ENCODE data around the gene HPSE2. TPM values are rescaled to one million over a fixed set of nuclear protein-coding genes. Genes with fewer than 3 reads are reported as not detected.

The HPSE2 gene
- total and polyA plus RNA-seq, 2 of the 8 experiments (the other 6 are each of a cell fraction or from before 2014, with no cell fraction given): 0.41 to 0.58 TPM

DNA sequence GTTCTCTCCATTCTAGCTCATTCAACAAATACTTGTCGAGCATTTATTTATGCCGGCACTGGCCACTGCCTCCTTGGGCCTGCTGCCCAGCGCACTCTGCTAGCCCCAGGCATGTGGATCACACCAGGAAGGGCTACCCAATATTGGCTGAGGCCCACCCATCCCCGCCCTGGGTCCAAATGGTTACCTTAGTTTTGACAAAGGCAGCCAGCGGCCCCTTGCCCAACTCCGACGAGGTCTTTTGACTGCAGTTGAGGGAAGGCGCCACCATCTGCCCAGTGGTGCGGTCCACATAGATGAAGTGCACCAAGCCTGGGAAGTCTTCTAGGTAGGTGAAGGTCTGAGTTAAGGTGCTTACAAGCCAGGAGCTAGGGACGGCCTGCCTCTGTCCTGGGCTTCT is 813.5 kb downstream of the HPSE2 start:
- Histone ChIP-seq H3K27me3 (replicated peaks in 1 of 4; ENCODE audit: control insufficient read depth in 3 of 4, extremely low read depth in 1 of 4, insufficient read depth in 3 of 4, low read length in 3 of 4) (no peaks in the 10 kb centered on the region), H3K4ac (replicated peaks; ENCODE audit: insufficient read length, low read depth, low read length) (no peak overlapping the region), H3K9me3 (ENCODE audit: insufficient read depth in 2 of 2, low read depth in 1 of 2, low read length in 1 of 2) (no peaks in the 10 kb centered on the region), H3K18ac (ENCODE audit: extremely low read depth, low read length) (no peak overlapping the region), H3K4me1 (replicated peaks in 1 of 4; ENCODE audit: control insufficient read depth in 3 of 4, insufficient read depth in 4 of 4, low read length in 3 of 4) (no peaks in the 10 kb centered on the region), H2BK15ac (ENCODE audit: low read length) (no peak overlapping the region), H3K56ac (replicated peaks; ENCODE audit: insufficient read length, low read depth, low read length) (no peak overlapping the region), H3K4me3 (ENCODE audit: extremely low read depth in 1 of 4, insufficient read depth in 2 of 4, low read depth in 3 of 4, low read length in 4 of 4) (no peak overlapping the region), H3K23me2 (ENCODE audit: low read depth, low read length) (no peaks in the 10 kb centered on the region), H3K79me2 (ENCODE audit: control insufficient read depth in 1 of 2, insufficient read depth in 2 of 2, low read length in 2 of 2) (no peaks in the 10 kb centered on the region), H4K91ac (replicated peaks; ENCODE audit: insufficient read length, low read length) (no peak overlapping the region), H3K27ac (ENCODE audit: low read depth, low read length) (no peak overlapping the region; the same call in 1 of the 2 replicates), H2AFZ (ENCODE audit: low read length) (no peak overlapping the region), H3K9ac (replicated peaks in 1 of 4; ENCODE audit: extremely low read depth in 1 of 4, low read depth in 3 of 4, low read length in 3 of 4) (no peak overlapping the region), H2AK5ac (ENCODE audit: low read depth, low read length) (no peak overlapping the region), H4K5ac (ENCODE audit: insufficient read length, low read depth, low read length) (no peak overlapping the region), H3K36me3 (ENCODE audit: control insufficient read depth in 2 of 4, insufficient read depth in 4 of 4, low read length in 3 of 4) (peaks cover 0 to 6% (median 2%) of the 10 kb centered on the region in 4 experiments; a peak in 3 of 8 replicates), H2BK5ac (ENCODE audit: low read depth, low read length) (no peak overlapping the region), H3K79me1 (ENCODE audit: low read depth, low read length) (no peaks in the 10 kb centered on the region), H3K14ac (ENCODE audit: insufficient read length) (no peak overlapping the region), H3K23ac (ENCODE audit: insufficient read length) (no peak overlapping the region), H2BK12ac (ENCODE audit: low read depth, low read length) (no peak overlapping the region), H3K4me2 (ENCODE audit: insufficient read depth in 1 of 2, low read depth in 2 of 2, low read length in 2 of 2) (no peak overlapping the region), H2BK20ac (ENCODE audit: low read length) (no peak overlapping the region), H4K8ac (ENCODE audit: extremely low read depth, insufficient read depth, low read length) (no peak overlapping the region), H4K20me1 (replicated peaks in 1 of 2; ENCODE audit: control insufficient read depth in 1 of 2, insufficient read depth in 2 of 2, low read length in 2 of 2) (peaks cover 0 to 2% of the 10 kb centered on the region in 2 experiments), H2BK120ac (replicated peaks; ENCODE audit: low read depth, low read length) (no peak overlapping the region)
- POLR2A ChIA-PET (ENCODE audit: partially characterized antibody): no interaction called here
- FAIRE-seq (no peak), DNase-seq (ENCODE audit: low read depth in 1 of 2, low spot score in 2 of 2) (no peak)
- 92% methylated on average over 10 of the region's 10 CpGs; no CpG with 5 or more reads in 1 of the 2 experiments for WGBS, 2 experiments (ENCODE audit: extremely low coverage in 1 of 2, insufficient coverage in 1 of 2, insufficient read length in 1 of 2, insufficient replicate concordance in 2 of 2, low coverage in 1 of 2, low lambda C conversion rate in 2 of 2, missing lambda C conversion rate in 1 of 2)
- TF ChIP-seq CBX5 (IDR thresholded peaks at IDR 0.05; ENCODE audit: low read depth, low read length) (no peak), GABPA (IDR thresholded peaks at IDR 0.05; ENCODE audit: borderline replicate concordance, insufficient read depth, low read length) (no peak), JUN (IDR thresholded peaks at IDR 0.05; ENCODE audit: low read depth, low read length) (no peak), RFX5 (IDR thresholded peaks at IDR 0.05; ENCODE audit: borderline replicate concordance, low read depth, low read length) (no peak), HDAC6 (IDR thresholded peaks at IDR 0.05; ENCODE audit: low read depth, low read length) (no peak), SP1 (IDR thresholded peaks at IDR 0.05; ENCODE audit: low read depth, low read length) (no peak), SP4 (IDR thresholded peaks at IDR 0.05; ENCODE audit: low read length) (no peak), RBBP5 (IDR thresholded peaks at IDR 0.05; ENCODE audit: borderline replicate concordance, low read depth, low read length) (no peak), TCF12 (IDR thresholded peaks at IDR 0.05; ENCODE audit: low read depth, low read length) (no peak), POLR2A (IDR thresholded peaks at IDR 0.05; ENCODE audit: control extremely low read depth in 1 of 2, low read depth in 2 of 2, low read length in 2 of 2) (no peak)
- CTCF ChIA-PET (ENCODE audit: partially characterized antibody): interaction anchor here (0.5 to 6.6 kb wide), 15 partner anchors 8 to 879 kb away, joined by 3 to 69 read pairs (median 4); partner anchors contain the start of genes LOXL4 and PYROXD2

Data from H1 (cell line).